HG03378 (cell line): Measurements from ENCODE around the gene IRAK4.

ENCODE experiments used
- ATAC-seq: cut with Tn5 transposase; IDR thresholded peaks from one replicate; pipeline ENCODE4 v1.9.1; 2021; ENCODE audit warnings: mild to moderate bottlenecking, moderate library complexity; ENCODE audit not compliant: unreplicated experiment

The IRAK4 gene

DNA sequence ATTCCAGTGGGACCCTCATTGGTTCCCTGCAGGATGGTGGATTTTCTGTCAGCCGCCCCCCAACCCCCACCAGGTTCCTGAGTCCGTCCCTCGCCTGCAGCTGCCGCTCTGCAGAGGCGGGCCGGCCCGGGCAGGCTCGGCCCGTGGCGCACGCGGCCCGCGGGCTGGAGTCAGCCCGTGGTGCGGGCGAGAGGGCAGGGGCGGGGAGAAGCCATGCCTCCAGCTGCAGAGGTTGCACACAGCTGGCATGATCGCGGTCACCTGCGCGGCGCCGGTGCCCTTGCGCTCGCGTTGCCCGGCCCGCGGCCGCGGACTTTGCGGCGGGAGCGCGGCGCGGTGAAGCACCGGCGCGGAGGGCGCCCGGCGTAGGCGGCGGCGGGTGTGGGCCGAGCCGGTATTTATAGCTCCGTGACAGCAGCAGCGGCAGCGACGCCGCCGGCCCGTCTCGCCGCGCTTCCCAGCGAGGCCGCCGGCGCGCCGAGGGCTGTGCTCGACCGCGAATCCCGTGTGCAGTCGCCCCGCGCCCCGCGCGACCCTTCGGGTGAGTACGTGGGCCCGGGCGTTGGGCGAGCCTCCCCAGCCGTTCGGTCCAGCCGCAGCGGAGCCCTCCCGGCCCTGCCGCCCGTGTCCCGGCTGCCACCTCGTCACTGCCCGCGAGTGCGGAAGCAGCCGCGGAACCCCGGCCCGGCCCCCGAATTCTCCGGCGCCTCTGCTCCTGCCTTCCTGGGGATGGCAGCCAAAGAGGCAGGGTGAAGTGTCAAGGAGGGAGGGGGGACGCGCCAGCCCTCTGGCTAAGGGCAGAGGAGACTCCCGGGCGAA lies 77.1 kb downstream of the IRAK4 start, which contains the start of gene TMEM117:
TMEM117 (plus strand) TSS at position 426 of the 819 bp plus-strand sequence.
- ATAC-seq: peak; percentile 65

DNA sequence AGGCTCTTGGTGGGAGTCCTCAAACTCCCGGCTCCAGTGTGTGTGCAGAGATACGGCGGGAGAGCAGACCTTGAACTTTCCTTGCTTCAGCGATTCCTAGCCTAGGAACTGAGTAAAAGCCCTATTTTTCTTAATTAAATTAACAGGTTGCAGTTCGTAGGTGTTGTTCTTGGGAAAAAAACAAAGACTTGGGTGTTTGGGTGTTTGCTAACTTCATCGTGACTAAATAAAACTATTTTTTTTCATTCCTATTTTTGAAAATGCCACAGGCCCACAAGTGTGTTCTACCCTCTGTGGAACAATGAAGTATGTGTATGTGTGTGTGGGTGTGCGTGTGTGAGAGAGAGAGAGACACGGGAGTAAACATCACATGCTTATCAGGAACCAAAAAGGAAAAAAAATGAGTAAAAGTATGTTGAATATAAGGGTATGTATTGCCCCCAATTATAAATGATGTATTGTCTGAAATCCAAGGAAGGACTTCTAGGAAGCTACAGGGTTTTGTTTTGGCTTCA lies 77.8 kb downstream of the IRAK4 start:
- ATAC-seq: peak; percentile 37
